Measurements from ENCODE around the gene MLST8.
A peak's percentile ranks its signal among the peaks of the same experiment; 100 is the strongest.
"Not testable (repeated sequence)": the region's sequence is repeated elsewhere in the genome, so short reads cannot be mapped to it uniquely, and the experiment has no call there.

MLST8 gene

GRCh38 chr16:2190659-2191445 is 14.4 kb upstream of the MLST8 start:
- DNase-seq: no peak

GRCh38 chr16:2191446-2191706 is 13.9 kb upstream of the MLST8 start:
- no peak for DNase-seq

- no peak for DNase-seq
Measured at GRCh38 chr16:2194166-2194834, 11.0 kb upstream of the MLST8 start.

GRCh38 chr16:2194852-2195321 is 10.4 kb upstream of the MLST8 start:
- DNase-seq: peak; percentile 28 to 60 (median 34)

- peak in 1 of 6 experiments; percentile 39 for DNase-seq
Measured at GRCh38 chr16:2195322-2196161, 9.7 kb upstream of the MLST8 start.

- peak in 1 of 6 experiments; percentile 18 for DNase-seq
Measured at GRCh38 chr16:2196162-2196980, 8.9 kb upstream of the MLST8 start, which contains the start of gene CASKIN1. Gene CASKIN1, minus strand, starts transcription at chr16:2196605. Its CDS starts 173 bp downstream, at chr16:2196432.

- DNase-seq: no peak
Measured at GRCh38 chr16:2196981-2197511, 8.2 kb upstream of the MLST8 start.

GRCh38 chr16:2197765-2198164 is 7.5 kb upstream of the MLST8 start:
- DNase-seq: no peak

- DNase-seq: no peak
Measured at GRCh38 chr16:2198283-2198682, 7.0 kb upstream of the MLST8 start.

GRCh38 chr16:2199095-2199494 is 6.2 kb upstream of the MLST8 start:
- no peak for DNase-seq

GRCh38 chr16:2199621-2200139 is 5.6 kb upstream of the MLST8 start:
- DNase-seq: no peak

GRCh38 chr16:2200313-2200712 is 4.9 kb upstream of the MLST8 start:
- no peak for DNase-seq

GRCh38 chr16:2203119-2203688 is 2.0 kb upstream of the MLST8 start:
- DNase-seq: not testable (repeated sequence)

GRCh38 chr16:2204416-2205103 is 694 bp upstream of the MLST8 start:
- no peak for DNase-seq

GRCh38 chr16:2205967-2206313 is 686 bp downstream of the MLST8 start:
- peak in 1 of 6 experiments; percentile 31 for DNase-seq

- no peak for DNase-seq
Measured at GRCh38 chr16:2206420-2206779, 1.1 kb downstream of the MLST8 start.

GRCh38 chr16:2206780-2207433 is 1.7 kb downstream of the MLST8 start:
- no peak for DNase-seq

- DNase-seq: no peak
Measured at GRCh38 chr16:2207872-2208271, 2.6 kb downstream of the MLST8 start.

- DNase-seq: no peak
Measured at GRCh38 chr16:2208308-2208707, 3.1 kb downstream of the MLST8 start.

- DNase-seq: no peak
Measured at GRCh38 chr16:2208772-2209171, 3.5 kb downstream of the MLST8 start.
